WERI-Rb-1 (cell line): Measurements from ENCODE around the gene MFRP.
"Not testable (repeated sequence)": the region's sequence is repeated elsewhere in the genome, so short reads cannot be mapped to it uniquely, and the experiment has no call there.

ENCODE experiments used
- DNase-seq: peaks from one replicate; pipeline ENCODE4 v3.0.0-alpha.2; 2020
- H3K27ac ChIP-seq: fragments of 250-450 bp; sonication (Bioruptor Pico); 2 replicates; pipeline ENCODE4 v1.5.1; 2020; ENCODE audit warnings: mild to moderate bottlenecking, moderate library complexity
- H3K27me3 ChIP-seq: fragments of 250-450 bp; sonication (Bioruptor Pico); 2 replicates; pipeline ENCODE4 v1.5.1; 2021; ENCODE audit warnings: mild to moderate bottlenecking, low read depth, moderate library complexity; ENCODE audit not compliant: insufficient read depth, severe bottlenecking
- H3K36me3 ChIP-seq: fragments of 250-450 bp; sonication (Bioruptor Pico); 2 replicates; pipeline ENCODE4 v1.5.1; 2020; ENCODE audit warnings: mild to moderate bottlenecking, moderate library complexity
- H3K4me3 ChIP-seq: 2 replicates; pipeline ENCODE4 v1.5.1; 2011; ENCODE audit warnings: low read depth, mild to moderate bottlenecking, control low read depth, low read length
- H3K9me3 ChIP-seq: fragments of 250-450 bp; sonication (Bioruptor Pico); 2 replicates; pipeline ENCODE4 v1.5.1; 2021; ENCODE audit warnings: mild to moderate bottlenecking, moderate library complexity; ENCODE audit not compliant: severe bottlenecking
- TF ChIP-seq, protein P1 (sequence below): IDR thresholded peaks from 2 replicates; pipeline ENCODE4 v1.5.1; 2011; ENCODE audit warnings: low read depth, mild to moderate bottlenecking, control low read depth, inconsistent platforms, low read length

MFRP gene

GRCh38 chr11:119346605-119347004 lies at the start of gene MFRP:
Gene MFRP, minus strand, starts transcription at chr11:119346705. Its CDS starts 192 bp downstream, at chr11:119346513.
- Histone ChIP-seq H3K36me3 (no peaks in the 10 kb centered on the region), H3K9me3 (no peaks in the 10 kb centered on the region), H3K4me3 (no peak within 1 kb of the TSS), H3K27me3 (no peaks in the 10 kb centered on the region), H3K27ac (no peak within 1 kb of the TSS)
- DNase-seq, result no peak
- TF ChIP-seq, protein P1, sequence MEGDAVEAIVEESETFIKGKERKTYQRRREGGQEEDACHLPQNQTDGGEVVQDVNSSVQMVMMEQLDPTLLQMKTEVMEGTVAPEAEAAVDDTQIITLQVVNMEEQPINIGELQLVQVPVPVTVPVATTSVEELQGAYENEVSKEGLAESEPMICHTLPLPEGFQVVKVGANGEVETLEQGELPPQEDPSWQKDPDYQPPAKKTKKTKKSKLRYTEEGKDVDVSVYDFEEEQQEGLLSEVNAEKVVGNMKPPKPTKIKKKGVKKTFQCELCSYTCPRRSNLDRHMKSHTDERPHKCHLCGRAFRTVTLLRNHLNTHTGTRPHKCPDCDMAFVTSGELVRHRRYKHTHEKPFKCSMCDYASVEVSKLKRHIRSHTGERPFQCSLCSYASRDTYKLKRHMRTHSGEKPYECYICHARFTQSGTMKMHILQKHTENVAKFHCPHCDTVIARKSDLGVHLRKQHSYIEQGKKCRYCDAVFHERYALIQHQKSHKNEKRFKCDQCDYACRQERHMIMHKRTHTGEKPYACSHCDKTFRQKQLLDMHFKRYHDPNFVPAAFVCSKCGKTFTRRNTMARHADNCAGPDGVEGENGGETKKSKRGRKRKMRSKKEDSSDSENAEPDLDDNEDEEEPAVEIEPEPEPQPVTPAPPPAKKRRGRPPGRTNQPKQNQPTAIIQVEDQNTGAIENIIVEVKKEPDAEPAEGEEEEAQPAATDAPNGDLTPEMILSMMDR, result no peak

DNA sequence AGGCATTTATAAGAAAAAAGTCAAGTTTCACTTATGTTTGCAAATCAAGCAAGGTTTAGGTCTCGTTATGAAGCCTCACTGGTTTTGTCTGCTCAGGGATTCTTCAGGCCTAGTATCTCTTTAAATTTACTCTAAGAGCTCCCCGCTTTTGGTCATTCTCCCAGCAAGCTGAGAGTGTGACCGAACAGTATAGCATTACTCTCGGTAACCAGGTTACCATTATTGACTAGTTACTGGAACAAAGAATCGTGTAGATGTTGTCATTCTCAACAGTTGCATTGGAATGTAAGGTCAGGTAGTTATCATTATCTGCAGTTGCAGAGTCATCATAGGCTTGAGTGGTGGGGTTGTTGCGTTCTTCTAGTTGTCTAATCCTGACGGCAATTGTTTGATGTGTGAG lies 44.8 kb upstream of the MFRP start:
- TF ChIP-seq, protein P1, result no peak

GRCh38 chr11:119389611-119390254 lies 43.2 kb upstream of the MFRP start:
- DNase-seq, result peak; percentile 61

More for the DNA sequence above, 44.8 kb upstream of the MFRP start:
- no peaks in the 10 kb centered on the region for H3K9me3 ChIP-seq
- H3K27ac ChIP-seq, result no peak overlapping the region
- no peak overlapping the region for H3K4me3 ChIP-seq
- no peaks in the 10 kb centered on the region for H3K36me3 ChIP-seq
- no peaks in the 10 kb centered on the region for H3K27me3 ChIP-seq
- no peak for DNase-seq

DNA sequence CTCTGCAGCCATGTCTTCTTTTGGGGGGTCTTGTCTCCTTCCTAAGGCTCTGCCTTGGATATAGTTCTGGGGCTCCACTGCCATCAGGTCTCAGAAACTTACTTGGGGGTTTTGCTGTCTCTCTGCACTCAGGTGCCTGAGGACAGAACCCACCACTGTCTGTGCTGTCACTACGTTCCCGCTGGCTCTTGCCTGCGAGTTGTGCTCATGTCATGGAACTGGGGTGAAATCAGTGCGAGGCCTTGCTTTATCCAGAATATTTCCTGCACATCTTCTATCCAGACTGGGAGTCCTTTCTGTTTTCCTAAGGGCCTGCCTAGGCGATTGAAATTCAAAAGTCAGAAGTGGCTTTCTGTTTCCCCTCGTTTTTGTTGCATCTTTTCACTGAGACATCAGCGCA lies 41.6 kb upstream of the MFRP start:
- no peak for DNase-seq
- Histone ChIP-seq H3K9me3 (no peaks in the 10 kb centered on the region), H3K27me3 (peaks cover 3% of the 10 kb centered on the region), H3K27ac (no peak overlapping the region), H3K4me3 (no peak overlapping the region), H3K36me3 (no peaks in the 10 kb centered on the region)
- TF ChIP-seq, protein P1, result no peak

More at GRCh38 chr11:119389611-119390254, 43.2 kb upstream of the MFRP start:
- Histone ChIP-seq H3K27me3 (no peaks in the 10 kb centered on the region), H3K4me3 (no peak overlapping the region), H3K9me3 (no peaks in the 10 kb centered on the region), H3K36me3 (no peaks in the 10 kb centered on the region), H3K27ac (no peak overlapping the region)
- TF ChIP-seq, protein P1, result peak; percentile 66

DNA sequence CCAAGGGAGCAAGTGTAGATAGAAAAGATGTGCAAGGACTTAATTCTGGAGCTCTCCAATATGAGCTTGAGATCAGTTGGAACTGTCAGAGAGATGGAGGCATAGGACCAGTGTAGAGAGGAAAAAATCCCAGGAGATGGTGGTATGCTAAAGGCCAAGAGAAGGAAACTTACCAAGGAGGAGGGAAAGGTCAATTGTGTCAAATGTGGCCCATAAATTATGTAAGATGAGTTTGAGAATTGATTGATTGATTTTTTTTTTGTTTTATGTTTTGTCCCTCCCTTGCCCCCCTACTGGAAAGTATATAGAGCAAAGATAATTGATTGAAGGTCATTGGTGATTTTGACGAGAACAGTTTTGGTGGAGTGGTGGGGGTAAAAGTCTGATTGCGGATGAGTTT lies 37.8 kb upstream of the MFRP start:
- no peak for DNase-seq
- peaks cover 5% of the 10 kb centered on the region for H3K27me3 ChIP-seq
- no peak overlapping the region for H3K4me3 ChIP-seq
- H3K9me3 ChIP-seq, result no peaks in the 10 kb centered on the region
- no peak overlapping the region for H3K27ac ChIP-seq
- TF ChIP-seq, protein P1, result no peak
- H3K36me3 ChIP-seq, result no peaks in the 10 kb centered on the region

DNA sequence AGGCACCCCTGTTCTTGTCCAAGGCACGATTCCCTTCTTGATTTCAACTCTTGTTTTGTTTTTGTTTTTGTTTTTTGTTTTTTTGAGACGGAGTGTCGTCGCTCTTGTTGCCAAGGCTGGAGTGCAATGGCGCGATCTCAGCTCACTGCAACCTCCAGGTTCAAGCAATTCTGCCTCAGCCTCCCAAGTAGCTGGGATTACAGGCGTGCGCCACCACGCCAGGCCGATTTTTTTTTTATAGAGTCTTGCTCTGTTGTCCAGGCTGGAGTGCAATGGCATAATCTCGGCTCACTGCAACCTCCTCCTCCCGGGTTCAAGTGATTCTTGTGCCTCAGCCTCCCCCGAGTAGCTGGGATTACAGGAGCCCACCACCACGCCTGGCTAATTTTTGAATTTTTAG lies 36.0 kb upstream of the MFRP start:
- not testable (repeated sequence) for H3K27me3 ChIP-seq, H3K4me3 ChIP-seq, H3K9me3 ChIP-seq, DNase-seq, H3K36me3 ChIP-seq, H3K27ac ChIP-seq
